Measurements from ENCODE around the gene ATAD1.
A peak's percentile ranks its signal among the peaks of the same experiment; 100 is the strongest.

ATAD1 gene

GRCh38 chr10:87786421-87786820, 31.6 kb downstream of the ATAD1 start:
- TF ChIP-seq CTCF (IDR thresholded peaks at IDR 0.05; ENCODE audit: low read depth, low read length) = no peak

GRCh38 chr10:87782721-87783120, 35.3 kb downstream of the ATAD1 start:
- DNase-seq (ENCODE audit: extremely low read depth, low read depth) = no peak
- TF ChIP-seq CTCF (IDR thresholded peaks at IDR 0.05; ENCODE audit: low read depth, low read length) = no peak

More at GRCh38 chr10:87786421-87786820, 31.6 kb downstream of the ATAD1 start:
- DNase-seq (ENCODE audit: extremely low read depth, low read depth) = no peak

GRCh38 chr10:87781545-87781944, 36.5 kb downstream of the ATAD1 start:
- no peak for TF ChIP-seq CTCF (IDR thresholded peaks at IDR 0.05; ENCODE audit: low read depth, low read length)
- DNase-seq (ENCODE audit: extremely low read depth, low read depth) = no peak

GRCh38 chr10:87776328-87776727, 41.7 kb downstream of the ATAD1 start:
- no peak for DNase-seq (ENCODE audit: extremely low read depth, low read depth)
- TF ChIP-seq CTCF (IDR thresholded peaks at IDR 0.05; ENCODE audit: low read depth, low read length) = no peak

- no peak for DNase-seq (ENCODE audit: extremely low read depth, low read depth)
- no peak for TF ChIP-seq CTCF (IDR thresholded peaks at IDR 0.05; ENCODE audit: low read depth, low read length)
Measured at GRCh38 chr10:87775766-87776165, 42.3 kb downstream of the ATAD1 start.

GRCh38 chr10:87771871-87772500, 46.0 kb downstream of the ATAD1 start:
- no peak for DNase-seq (ENCODE audit: extremely low read depth, low read depth)
- peak; percentile 40 for TF ChIP-seq CTCF (IDR thresholded peaks at IDR 0.05; ENCODE audit: low read depth, low read length)

GRCh38 chr10:87767253-87767652, 50.8 kb downstream of the ATAD1 start:
- TF ChIP-seq CTCF (IDR thresholded peaks at IDR 0.05; ENCODE audit: low read depth, low read length) = no peak
- DNase-seq (ENCODE audit: extremely low read depth, low read depth) = no peak

Measured in AG09319 (cell line).